Endothelial cell of umbilical vein (primary cell): Measurements from ENCODE around the gene RECQL5.

Source experiments
- CTCF ChIP-seq, 2 donors: IDR thresholded peaks; 1 replicate in 1 of 2; 2 replicates in 1 of 2; pipeline ENCODE4 v1.5.1; 2011; ENCODE audit warnings: low read length in 2 of 2, mild to moderate bottlenecking in 2 of 2, moderate library complexity in 2 of 2, control low read depth in 1 of 2, inconsistent platforms in 1 of 2, low read depth in 1 of 2; ENCODE audit not compliant: insufficient read depth in 1 of 2; ENCODE audit errors: extremely low read depth in 1 of 2
- EZH2 ChIP-seq: IDR thresholded peaks from 2 replicates; pipeline ENCODE4 v1.6.1; 2012; ENCODE audit warnings: borderline replicate concordance, low read depth, mild to moderate bottlenecking, moderate library complexity, low read length, inconsistent platforms; ENCODE audit not compliant: severe bottlenecking
- MAX ChIP-seq: IDR thresholded peaks from 2 replicates; pipeline ENCODE4 v1.6.1; 2011; ENCODE audit not compliant: insufficient read depth, insufficient read length
- MYC ChIP-seq: IDR thresholded peaks from one replicate; pipeline ENCODE4 v1.6.1; 2011; ENCODE audit warnings: mild to moderate bottlenecking, low read depth, low read length
- POLR2A ChIP-seq: IDR thresholded peaks from 2 replicates; pipeline ENCODE4 v1.6.1; 2012; ENCODE audit warnings: low read depth, mild to moderate bottlenecking, control low read depth, low read length
- POLR2AphosphoS5 ChIP-seq: IDR thresholded peaks from 2 replicates; pipeline ENCODE4 v1.6.1; 2012; ENCODE audit warnings: low read depth, mild to moderate bottlenecking, control low read depth, low read length, moderate library complexity; ENCODE audit not compliant: insufficient read depth

- TF ChIP-seq CTCF (IDR thresholded peaks at IDR 0.05; ENCODE audit: extremely low read depth in 1 of 2, insufficient read depth in 1 of 2, low read depth in 1 of 2, low read length in 2 of 2) (no peak), POLR2AphosphoS5 (no peak), EZH2 (no peak), POLR2A (no peak), MYC (no peak), MAX (no peak)
Measured at GRCh38 chr17:75642784-75643642, 23.9 kb downstream of the RECQL5 start.
